OCI-LY1 (cell line): ENCODE results near the gene FOXF1.

Experiments
- EZH2 ChIP-seq: fragments of 200-600 bp; sonication (generic), shearing (Covaris generic); IDR thresholded peaks from 2 replicates; pipeline ENCODE4 v1.8.0; 2017; ENCODE audit warnings: borderline replicate concordance, mixed run types, mild to moderate bottlenecking, antibody characterized with exemption, low read length, moderate library complexity, mixed read lengths
- TF ChIP-seq, protein P1 (sequence below): fragments of 200-600 bp; sonication (generic), shearing (Covaris generic); IDR thresholded peaks from 2 replicates; pipeline ENCODE4 v1.5.1; 2017; ENCODE audit warnings: mild to moderate bottlenecking, antibody characterized with exemption, low read length, moderate library complexity, mixed read lengths

DNA sequence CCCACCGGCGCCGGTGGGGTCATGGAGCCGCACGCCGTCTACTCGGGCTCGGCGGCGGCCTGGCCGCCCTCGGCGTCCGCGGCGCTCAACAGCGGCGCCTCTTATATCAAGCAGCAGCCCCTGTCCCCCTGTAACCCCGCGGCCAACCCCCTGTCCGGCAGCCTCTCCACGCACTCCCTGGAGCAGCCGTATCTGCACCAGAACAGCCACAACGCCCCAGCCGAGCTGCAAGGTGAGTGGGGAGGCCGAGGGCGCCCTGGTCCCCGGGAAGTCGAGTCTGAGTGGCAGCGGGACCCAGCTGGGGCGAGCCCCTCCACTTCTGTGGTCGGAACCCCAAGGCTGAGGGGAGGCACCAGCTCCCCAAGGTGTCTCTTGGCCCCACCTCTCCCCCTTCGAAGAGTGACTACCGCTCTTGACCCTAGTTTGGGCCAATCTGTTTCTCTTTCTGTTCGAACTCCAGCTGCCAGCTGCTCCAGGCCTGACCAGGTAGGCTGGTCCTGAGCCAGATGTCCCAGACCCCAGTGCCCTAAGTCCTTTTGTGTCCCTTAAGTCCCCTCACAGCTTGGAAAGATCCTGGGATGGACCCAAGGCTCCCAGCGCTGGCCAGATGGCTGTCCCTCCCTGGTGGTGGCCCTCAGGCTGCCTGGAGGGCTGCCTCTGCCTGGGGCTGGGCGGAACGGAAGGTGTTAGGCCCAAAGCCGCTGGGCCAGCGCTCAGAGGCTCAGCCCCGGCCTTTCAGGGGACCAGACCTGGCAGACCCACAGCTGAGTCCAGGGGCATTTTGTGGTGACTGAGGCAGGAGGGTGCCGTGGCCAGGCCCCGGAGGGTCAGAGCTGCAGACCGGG is 1.2 kb downstream of the FOXF1 start:
- TF ChIP-seq, protein P1, sequence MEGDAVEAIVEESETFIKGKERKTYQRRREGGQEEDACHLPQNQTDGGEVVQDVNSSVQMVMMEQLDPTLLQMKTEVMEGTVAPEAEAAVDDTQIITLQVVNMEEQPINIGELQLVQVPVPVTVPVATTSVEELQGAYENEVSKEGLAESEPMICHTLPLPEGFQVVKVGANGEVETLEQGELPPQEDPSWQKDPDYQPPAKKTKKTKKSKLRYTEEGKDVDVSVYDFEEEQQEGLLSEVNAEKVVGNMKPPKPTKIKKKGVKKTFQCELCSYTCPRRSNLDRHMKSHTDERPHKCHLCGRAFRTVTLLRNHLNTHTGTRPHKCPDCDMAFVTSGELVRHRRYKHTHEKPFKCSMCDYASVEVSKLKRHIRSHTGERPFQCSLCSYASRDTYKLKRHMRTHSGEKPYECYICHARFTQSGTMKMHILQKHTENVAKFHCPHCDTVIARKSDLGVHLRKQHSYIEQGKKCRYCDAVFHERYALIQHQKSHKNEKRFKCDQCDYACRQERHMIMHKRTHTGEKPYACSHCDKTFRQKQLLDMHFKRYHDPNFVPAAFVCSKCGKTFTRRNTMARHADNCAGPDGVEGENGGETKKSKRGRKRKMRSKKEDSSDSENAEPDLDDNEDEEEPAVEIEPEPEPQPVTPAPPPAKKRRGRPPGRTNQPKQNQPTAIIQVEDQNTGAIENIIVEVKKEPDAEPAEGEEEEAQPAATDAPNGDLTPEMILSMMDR, result no peak
- no peak for TF ChIP-seq EZH2
